Inferior parietal cortex (tissue), 1 donor: ENCODE results near the gene BBS9.
"Not testable (repeated sequence)": the region's sequence is repeated elsewhere in the genome, so short reads cannot be mapped to it uniquely, and the experiment has no call there.

Experiments
- DNase-seq: peaks from one replicate; pipeline ENCODE4 v3.0.0-alpha.2; 2016; ENCODE audit errors: extremely low spot score

Gene BBS9

GRCh38 chr7:33432821-33433220 is 303.5 kb downstream of the BBS9 start:
- no peak for DNase-seq

DNA sequence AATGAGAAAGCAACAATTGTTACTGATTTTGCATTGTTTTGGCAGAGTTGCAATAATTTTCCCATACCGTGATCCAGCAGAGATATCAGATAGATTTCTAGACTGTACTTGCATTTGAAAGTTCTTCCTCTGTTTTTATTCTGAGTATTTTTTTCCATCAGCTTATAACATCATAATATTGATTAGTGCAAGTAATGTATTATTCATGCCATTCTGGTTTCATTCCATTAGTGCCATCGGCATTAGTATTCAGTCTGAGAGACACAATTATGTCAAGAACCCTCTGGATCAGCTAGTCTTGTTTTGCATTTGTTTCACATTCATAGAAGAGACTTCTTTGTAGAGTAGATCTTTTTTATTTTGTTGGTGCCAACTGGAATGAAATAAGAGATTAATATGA is 304.0 kb downstream of the BBS9 start:
- no peak for DNase-seq

DNA sequence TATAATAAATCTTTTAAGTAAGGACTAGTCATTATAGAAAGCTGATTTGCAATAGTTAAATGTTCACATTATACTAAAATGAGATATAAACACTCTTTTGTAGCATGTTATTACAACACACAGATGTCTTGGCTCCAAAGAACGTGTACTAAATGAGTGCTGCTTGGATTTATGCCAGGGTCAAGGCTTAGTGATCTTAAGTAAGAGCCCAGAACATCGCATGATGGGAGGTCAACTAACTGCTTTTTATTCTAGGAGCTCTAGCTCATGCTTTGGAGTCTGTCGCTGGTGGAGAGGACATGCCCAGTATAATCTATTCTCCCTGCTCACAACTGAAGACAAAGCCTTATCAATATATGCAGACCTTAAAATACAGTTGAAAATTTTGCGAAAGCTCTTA is 315.1 kb downstream of the BBS9 start:
- no peak for DNase-seq

GRCh38 chr7:33446551-33446950 is 317.2 kb downstream of the BBS9 start:
- DNase-seq = no peak

GRCh38 chr7:33448035-33448434 is 318.7 kb downstream of the BBS9 start:
- no peak for DNase-seq

DNA sequence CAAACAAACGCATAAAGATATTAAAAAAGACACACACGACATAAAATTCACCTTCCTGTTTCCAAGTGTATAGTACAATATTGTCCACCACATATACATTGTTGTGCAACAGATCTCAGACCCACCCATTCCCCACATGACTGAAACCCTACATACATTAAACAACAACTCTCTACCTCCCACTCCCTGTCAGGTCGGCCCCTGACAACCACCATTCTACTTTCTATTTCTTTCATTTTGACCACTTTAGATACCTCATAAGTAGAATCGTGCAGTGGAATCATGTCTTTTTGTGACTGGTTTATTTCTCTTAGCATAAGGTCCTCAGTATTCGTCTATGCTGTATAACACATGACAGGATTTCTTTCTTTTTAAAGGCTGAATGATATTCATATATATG is 320.5 kb downstream of the BBS9 start:
- DNase-seq = no peak

DNA sequence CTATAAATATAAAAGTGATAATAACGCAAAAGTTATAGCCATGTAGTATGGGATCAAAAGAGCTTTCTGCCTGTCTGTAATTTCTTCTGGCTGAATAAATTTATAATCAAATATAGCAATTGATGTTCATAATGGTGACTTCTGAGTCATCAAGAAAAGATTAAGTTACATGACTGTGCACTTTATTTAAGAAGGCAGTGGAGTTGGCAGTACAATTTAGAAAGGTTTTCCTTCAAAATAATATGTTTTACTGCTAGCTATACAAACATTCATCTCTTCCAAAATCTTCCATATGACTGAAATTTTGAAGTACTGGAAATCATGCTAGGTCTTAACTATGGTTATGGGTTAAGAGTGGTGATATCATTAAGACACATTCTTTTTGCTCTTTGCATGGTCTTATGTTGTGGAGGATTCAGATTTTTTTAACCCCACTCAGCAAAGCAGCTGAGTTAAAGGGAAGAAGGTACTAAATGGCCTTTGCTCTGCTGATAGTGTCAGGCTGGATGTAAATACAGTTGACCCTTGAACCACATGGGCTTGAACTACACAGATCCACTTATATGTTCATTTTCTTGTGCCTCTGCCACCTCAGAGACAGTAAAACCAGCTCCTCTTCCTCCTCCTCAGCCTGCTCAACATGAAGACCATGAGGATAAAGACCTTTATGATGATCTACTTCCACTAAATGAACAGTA is 323.6 kb downstream of the BBS9 start:
- no peak for DNase-seq

DNA sequence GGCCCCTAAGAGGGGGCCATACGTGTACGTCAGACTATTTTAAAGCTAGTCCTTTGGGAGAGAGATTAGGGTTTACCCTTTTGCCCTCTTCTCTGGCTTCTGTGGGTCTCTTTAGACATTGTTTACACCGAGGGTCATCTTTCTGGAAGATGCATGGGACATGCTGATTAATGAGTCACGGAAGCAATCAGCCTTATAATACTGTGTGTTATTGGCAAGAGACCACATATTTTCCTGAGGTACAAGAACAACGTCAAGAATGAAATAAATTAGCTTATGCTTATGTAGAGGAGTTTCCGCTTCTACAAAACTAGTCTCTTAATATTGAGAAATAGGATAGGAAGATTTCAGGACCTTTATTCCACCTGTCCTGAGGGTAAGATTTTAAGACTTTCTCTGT is 327.7 kb downstream of the BBS9 start:
- DNase-seq = no peak

DNA sequence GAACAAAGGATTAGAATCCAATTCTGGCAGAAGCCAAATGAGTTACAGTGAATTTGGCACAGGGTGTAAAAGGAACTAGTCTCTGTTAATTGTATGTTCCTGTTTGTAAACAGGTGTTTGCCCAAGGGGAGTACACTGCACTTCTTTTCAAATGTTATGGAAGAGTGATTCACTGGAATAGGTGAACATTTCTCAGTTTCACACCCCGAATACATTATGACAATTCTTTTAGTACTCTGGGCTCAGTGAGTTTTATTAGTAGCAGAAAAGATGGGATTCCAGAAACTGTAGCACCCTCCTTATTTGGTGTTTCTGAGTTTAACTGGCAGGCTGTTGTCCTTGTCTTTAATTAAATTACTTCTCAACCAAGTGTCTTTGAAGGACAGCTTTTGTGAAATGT is 329.2 kb downstream of the BBS9 start:
- DNase-seq = no peak

- DNase-seq = peak; percentile 17
Measured at GRCh38 chr7:33459340-33459751, 330.0 kb downstream of the BBS9 start.

DNA sequence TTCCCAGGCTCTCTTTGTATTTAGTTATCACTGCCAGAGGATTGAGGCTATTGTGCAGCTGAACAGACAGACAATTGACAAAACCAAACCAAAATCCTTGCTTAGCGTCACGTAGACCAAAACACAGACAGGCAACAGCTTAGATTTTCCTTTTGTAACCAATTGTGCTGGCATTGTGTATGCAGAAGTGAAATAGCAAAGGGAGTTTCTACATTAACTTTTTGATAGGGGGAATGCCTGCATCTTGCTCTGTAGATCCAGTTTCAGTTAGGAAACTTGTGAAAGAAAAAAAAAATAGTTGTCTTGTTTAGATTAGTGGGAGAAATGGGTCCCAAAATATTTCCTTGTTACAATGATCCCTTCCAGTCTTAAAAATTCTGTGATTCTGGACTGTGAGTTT is 333.8 kb downstream of the BBS9 start:
- DNase-seq = no peak

- no peak for DNase-seq
Measured at GRCh38 chr7:33466203-33466602, 336.8 kb downstream of the BBS9 start.

- DNase-seq = no peak
Measured at GRCh38 chr7:33471636-33472242, 342.4 kb downstream of the BBS9 start.

DNA sequence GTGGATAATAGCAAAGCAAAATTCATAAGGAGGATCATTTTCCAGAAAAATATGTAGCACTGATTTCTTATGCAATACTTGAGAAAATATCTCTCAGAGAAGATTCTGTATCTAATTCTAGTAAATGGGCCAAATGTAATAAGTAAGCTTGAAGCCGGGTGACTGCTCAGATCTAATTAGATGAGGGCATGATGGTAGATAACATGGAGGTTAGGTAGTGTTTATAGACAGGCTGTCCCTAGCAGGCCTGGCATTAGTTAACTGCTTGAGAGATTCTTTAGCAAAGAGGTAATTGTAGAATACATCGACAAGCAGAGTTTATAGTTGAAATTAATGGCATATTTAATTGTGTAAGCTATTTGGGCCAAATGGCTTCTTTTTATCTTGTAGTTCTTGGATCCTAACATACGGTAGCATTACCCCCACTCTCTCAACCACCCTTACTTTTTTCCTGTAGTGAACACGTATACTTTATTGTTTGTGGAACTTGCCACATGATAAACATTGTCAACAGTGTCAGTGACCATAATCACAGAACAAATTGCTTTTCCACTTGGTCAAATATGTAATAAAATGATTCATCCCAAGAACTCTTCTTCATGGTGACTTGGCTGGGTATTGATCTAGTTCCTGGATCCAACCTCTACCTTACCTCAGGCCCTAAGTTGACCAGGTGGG is 343.1 kb downstream of the BBS9 start:
- DNase-seq = no peak

DNA sequence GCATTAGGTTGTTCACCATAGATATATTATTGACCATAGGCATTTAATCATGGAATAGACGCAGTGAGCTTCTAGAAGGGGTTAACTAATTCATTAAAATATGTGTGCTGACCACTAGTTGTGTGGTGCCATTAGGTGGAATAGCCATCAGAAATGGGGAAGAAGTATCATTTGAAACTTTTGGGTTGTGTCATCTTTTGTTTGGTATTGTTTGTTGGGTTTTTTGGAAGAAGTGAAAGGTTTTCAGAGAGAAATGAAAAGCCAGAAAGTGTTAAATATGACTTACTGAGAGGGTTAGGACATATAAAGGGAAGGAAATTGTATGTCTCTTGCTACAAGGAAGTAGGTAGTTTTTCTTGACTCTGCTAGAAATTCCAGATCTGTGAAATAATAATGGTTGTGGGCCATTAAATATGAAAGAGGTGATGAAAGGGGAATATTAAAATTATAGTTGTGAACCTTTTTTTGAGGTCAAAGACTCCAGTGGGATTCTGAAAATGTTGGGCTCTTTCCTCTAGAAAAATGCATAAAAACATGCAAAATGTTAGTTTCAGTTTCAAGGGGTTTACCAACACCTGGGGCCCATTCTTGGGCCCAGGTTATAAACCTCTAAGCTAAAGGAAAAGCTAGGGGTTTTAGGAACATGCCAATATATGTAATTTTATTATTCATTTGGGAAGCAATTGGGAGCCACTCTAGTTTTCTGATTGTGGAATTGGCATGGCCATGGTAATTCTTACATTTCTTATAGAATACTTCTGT is 348.5 kb downstream of the BBS9 start:
- no peak for DNase-seq

DNA sequence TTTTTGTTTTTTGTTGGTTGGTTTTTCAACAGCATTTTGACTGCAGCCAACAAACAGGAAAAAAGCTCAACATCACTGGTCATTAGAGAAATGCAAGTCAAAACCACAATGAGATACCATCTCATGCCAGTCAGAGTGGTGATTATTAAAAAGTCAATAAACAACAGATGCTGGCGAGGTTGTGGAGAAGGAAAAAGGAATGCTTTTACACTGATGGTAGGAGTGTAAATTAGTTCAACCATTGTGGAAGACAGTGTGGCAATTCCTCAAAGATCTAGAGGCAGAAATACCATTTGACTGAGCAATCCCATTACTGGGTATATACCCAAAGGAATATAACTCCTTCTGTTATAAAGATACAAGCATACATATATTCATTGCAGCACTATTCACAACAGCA is 355.1 kb downstream of the BBS9 start:
- not testable (repeated sequence) for DNase-seq

DNA sequence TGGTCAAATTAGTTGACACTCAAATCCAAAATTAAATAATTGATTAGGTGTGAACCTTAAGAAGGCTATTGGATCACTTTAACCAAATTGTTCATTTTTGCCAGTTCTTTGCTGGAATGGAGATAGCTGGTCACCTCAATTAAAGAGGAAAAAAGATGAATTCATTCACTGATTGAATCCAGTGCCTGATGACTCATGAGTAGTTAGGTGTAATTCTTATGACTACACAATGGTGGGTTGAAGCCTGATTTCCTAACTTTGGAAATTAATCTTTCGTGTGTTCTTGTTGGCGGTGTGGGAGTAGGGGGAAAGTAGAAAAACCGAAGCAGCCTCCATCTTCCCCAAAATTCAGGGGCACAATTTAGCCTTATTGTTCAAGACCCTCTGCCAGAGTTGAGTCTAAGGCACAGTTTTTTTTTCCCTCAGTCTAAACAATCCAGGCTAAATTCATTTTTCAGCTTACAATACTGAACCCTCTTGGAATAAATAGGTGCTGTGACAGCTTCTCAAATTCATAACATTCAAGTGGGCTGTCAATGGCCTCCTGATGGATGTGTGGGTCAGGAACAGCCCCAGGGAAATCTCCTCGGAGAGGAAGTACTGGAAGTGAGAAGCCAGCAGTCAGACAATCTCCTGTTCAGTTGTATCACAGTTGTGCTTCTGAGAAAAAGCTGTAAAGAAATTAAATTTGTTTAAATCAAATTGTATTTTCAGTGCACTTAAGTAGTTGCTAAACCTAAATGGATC is 356.6 kb downstream of the BBS9 start:
- DNase-seq = no peak

DNA sequence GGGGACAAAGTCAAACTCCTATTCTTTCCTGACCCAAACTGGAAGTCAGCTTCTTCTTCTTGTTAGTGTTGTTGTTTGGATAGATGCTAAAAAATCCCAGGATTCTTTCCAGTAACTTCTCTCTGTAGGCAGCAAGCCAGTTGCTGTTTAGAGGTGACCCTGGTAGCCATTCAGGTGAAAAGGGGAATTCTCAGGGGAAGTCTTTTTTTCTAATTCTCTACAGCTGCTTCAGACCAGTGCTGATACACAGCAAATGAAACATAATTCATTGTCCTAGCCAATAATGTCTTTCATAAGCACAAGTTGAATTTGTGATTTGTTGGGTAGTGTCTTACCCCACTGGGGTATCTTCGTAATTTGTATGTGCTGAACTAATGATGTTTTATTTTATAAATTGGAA is 357.3 kb downstream of the BBS9 start:
- DNase-seq = no peak

DNA sequence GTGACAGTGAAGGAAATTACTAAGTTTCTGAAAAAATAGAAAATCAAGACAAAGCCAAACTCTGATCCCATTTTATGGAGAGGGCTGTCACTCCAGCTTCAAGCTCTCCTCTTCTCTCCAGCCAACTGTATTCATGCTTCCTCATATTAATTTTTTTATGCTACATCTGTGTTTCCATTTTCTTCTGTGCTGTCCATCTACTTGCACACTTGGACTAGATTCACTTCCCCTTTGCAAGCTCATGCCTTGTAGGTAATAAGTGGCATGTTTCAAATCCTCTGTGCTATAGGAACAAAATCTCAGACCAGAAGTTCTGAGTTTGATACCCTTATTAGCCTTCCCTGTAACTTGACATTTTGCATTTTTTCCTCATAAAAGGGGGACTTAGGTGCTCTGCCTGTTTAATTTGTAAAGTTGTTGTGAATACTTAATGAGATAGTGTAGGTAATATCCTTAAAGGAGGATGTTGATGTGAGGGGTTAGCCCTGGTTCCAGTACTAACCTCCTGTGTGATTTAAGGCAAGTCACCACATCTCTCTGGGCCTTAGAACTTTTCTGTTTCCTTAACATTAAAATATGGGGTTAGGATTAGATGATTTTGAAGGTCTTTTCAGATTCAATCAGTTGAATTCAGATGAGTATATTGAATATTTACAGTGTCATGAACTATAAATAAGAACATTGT is 358.8 kb downstream of the BBS9 start:
- no peak for DNase-seq

DNA sequence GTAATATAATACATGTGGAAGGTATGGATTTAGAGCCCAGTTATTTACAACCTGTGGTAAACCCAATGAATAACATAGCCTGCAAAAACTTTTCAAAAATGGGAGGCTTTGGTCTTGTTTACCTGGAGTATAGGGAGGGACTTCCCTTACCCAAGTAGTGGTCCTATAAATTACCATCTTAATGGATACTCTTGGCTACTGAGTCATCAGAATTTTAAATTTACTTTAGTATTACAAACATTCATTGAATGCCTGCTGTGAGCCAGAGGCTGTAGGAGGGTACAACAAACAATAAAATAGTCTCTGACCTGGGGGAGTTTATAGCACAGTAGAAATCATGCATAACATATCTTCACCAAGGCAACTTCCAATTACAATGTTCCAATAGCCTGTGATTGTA is 365.1 kb downstream of the BBS9 start:
- DNase-seq = no peak

GRCh38 chr7:33495207-33495606 is 365.8 kb downstream of the BBS9 start:
- no peak for DNase-seq
